WI38 (cell line): ENCODE data around the gene PNMA8A.
"Not testable (repeated sequence)": the region's sequence is repeated elsewhere in the genome, so short reads cannot be mapped to it uniquely, and the experiment has no call there.

Experiments used
- H3K4me3 ChIP-seq: 2 replicates; pipeline ENCODE4 v1.5.1; 2011; ENCODE audit warnings: low read depth, mild to moderate bottlenecking, control low read depth, low read length
- TF ChIP-seq, protein P1 (sequence below): IDR thresholded peaks from 2 replicates; pipeline ENCODE4 v1.5.1; 2012; ENCODE audit warnings: low read depth, mild to moderate bottlenecking, control low read depth, low read length

PNMA8A gene

DNA sequence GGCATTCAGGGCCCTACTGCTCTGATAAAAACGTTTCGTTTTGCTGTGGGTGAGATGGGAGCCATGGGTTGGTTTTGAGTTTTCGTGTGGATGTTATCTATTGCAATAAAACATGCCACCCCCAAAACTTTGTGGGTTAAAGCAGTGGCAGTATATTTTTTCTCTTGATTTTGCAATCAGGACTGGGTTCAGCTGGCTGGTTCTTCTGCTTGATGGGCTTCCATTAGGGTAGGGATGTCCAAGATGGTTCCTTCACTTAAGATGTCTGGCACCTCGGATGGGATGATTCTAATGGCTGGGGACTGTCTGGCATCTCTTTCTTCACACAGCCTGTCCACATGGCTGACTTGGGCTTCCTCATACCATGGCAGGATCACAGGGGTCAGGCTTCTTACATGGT is 39.9 kb upstream of the PNMA8A start:
- H3K4me3 ChIP-seq: no peak overlapping the region
- TF ChIP-seq, protein P1, sequence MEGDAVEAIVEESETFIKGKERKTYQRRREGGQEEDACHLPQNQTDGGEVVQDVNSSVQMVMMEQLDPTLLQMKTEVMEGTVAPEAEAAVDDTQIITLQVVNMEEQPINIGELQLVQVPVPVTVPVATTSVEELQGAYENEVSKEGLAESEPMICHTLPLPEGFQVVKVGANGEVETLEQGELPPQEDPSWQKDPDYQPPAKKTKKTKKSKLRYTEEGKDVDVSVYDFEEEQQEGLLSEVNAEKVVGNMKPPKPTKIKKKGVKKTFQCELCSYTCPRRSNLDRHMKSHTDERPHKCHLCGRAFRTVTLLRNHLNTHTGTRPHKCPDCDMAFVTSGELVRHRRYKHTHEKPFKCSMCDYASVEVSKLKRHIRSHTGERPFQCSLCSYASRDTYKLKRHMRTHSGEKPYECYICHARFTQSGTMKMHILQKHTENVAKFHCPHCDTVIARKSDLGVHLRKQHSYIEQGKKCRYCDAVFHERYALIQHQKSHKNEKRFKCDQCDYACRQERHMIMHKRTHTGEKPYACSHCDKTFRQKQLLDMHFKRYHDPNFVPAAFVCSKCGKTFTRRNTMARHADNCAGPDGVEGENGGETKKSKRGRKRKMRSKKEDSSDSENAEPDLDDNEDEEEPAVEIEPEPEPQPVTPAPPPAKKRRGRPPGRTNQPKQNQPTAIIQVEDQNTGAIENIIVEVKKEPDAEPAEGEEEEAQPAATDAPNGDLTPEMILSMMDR: no peak

DNA sequence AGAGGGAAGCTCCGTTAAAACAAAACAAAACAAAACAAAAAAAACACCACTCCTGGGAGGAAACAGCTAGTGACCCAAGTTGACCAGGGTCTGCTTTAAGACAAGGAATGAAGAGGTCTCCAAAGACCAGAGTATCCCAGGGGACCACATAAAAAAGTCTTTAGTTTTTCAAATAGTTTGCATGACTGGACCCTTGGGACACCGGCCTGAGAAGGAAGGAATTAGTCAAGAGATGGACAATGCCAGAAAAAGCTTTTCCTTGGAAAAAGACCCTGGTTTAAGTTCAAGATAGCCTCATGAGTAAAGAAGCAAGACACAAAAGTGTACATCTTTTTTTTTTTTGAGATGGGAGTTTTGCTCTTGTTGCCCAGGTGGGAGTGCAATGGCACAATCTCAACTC is 36.8 kb upstream of the PNMA8A start:
- H3K4me3 ChIP-seq: no peak overlapping the region
- TF ChIP-seq, protein P1: no peak

DNA sequence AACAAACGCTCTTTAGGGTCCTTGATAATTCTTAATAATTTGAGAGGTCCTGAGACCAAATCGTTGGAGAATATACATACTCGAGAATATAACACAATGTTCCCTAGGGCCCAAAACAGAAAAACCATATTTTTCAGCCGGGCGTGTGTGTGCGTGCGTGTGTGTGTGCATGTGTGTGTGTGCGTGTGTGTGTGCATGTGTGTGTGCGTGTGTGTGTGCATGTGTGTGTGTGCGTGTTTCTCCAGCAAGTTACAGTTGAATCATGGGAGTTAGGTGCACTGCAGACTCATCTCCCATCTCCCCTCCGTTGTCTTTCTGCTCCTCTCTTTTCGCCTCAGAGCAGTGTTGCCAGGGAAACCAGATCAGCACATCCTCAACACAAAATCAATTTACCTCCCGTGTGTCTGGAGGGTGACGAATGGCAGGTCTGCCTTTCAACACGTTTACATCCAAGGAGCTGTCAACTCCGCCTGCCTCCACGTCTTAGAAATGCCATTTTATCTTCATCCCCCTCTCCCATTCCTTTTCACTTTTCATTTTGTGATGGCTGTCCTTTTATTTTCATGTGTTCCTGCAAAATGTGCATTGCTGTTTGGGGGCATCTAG is 32.6 kb upstream of the PNMA8A start:
- no peak overlapping the region for H3K4me3 ChIP-seq
- TF ChIP-seq, protein P1: no peak

DNA sequence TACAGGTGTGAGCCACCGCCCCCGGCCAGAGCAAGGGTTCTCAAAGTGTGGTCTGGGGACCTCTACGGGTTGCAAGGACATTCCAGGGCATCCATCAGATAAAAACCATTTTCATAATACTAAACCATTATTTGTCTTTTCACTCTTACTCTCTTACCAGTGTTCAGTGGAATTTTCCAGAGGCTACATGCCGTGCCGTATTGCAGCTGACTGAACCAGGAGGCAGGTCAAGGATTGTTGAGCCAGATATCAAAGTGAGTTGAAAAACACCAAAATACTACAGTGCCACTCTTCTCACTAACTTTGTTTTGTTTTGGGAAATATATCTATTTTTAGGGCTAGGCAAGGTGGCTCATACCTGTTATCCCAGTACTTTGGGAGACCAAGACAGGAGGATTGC is 31.5 kb upstream of the PNMA8A start:
- TF ChIP-seq, protein P1: no peak

DNA sequence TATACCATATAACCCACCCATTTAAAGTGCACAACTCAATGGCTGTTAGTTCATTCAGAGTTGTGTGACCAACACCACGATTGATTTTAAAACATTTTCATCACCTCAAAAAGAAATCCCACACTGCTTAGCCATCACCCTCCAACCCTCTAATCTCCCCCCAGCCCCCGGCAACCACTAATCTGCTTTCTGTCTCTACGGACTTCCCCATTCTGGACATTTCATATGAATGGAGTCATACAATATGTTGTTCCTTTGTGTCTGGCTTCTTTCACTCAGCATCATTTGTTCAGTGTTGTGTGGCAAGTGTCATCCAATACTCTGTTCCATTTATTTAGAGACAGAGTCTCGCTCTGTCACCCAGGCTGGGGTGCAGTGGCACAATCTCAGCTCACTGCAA is 28.3 kb upstream of the PNMA8A start:
- TF ChIP-seq, protein P1: no peak
- H3K4me3 ChIP-seq: no peak overlapping the region

More for the DNA sequence above, 31.5 kb upstream of the PNMA8A start:
- H3K4me3 ChIP-seq: no peak overlapping the region

DNA sequence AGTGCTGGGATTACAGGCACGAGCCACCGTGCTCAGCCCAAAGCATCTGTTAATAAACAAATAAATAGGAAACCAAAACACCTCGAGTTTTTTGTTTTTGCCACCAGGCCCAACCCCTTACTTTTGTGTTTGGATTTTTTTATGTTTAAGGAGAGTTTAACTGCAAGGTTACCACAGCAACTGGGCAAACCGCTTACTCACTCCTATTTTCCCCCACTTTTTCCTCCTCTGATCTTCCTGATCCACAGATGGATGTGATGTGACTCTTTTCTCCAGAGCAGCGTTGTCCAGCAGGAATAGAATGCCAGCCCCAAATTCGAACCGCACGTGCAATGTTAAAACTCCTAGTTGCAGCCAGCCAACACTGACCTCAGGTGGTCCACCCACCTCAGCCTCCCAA is 26.4 kb upstream of the PNMA8A start:
- TF ChIP-seq, protein P1: no peak
- no peak overlapping the region for H3K4me3 ChIP-seq

DNA sequence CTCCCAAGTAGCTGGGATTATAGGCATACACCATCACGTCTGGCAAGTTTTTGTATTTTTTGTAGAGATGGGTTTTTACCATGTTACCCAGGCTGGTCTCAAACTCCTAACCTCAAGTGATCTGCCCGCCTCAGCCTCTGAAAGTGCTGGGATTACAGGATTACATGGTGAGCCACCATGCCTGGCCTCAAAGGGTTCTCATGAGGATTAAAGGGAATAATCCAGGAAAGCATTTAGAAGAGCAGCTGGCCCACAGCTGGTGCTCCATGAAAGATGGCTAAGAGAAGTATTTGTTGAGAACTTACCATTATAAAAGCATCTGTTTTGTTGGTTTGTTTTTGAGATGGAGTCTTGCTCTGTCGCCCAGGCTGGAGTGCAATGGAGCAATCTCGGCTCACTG is 25.5 kb upstream of the PNMA8A start:
- H3K4me3 ChIP-seq: not testable (repeated sequence)

DNA sequence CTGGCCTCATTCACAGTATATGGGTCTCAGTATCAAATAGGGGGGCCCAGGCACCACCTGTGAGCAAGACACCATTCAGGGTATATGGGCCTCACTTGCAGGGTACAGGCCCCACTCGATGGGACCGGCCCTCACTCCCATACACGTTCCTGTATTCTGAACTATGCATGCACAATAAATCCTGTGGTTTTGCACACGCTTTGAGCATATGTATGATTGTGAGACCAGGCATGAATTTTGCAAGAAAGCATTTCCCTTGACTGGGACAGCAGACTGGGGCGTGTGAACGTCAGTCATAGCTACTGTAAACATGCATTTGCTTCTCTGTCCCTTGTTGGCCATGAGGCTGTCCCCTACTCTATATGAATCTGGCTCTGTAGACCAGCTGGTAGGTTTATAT is 24.9 kb upstream of the PNMA8A start:
- TF ChIP-seq, protein P1: no peak
- H3K4me3 ChIP-seq: no peak overlapping the region
